PC-3 (cell line): Measurements from ENCODE around the gene PIH1D1.

ENCODE experiments used
- EZH2phosphoT487 ChIP-seq: fragments of 300-600 bp; sonication (generic); IDR thresholded peaks from 2 replicates; pipeline ENCODE4 v1.6.1; 2018; ENCODE audit warnings: mild to moderate bottlenecking, antibody characterized with exemption, low read length, borderline replicate concordance
- TF ChIP-seq, protein P1 (sequence below): fragments of 300-600 bp; sonication (generic); conservative IDR thresholded peaks from 2 replicates; pipeline ENCODE4 v1.5.1; 2017; ENCODE audit warnings: antibody characterized with exemption, low read depth, mild to moderate bottlenecking, low read length

GRCh38 chr19:49456326-49456725, 4.7 kb upstream of the PIH1D1 start:
- TF ChIP-seq, protein P1, sequence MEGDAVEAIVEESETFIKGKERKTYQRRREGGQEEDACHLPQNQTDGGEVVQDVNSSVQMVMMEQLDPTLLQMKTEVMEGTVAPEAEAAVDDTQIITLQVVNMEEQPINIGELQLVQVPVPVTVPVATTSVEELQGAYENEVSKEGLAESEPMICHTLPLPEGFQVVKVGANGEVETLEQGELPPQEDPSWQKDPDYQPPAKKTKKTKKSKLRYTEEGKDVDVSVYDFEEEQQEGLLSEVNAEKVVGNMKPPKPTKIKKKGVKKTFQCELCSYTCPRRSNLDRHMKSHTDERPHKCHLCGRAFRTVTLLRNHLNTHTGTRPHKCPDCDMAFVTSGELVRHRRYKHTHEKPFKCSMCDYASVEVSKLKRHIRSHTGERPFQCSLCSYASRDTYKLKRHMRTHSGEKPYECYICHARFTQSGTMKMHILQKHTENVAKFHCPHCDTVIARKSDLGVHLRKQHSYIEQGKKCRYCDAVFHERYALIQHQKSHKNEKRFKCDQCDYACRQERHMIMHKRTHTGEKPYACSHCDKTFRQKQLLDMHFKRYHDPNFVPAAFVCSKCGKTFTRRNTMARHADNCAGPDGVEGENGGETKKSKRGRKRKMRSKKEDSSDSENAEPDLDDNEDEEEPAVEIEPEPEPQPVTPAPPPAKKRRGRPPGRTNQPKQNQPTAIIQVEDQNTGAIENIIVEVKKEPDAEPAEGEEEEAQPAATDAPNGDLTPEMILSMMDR: no peak
- no peak for TF ChIP-seq EZH2phosphoT487
